ENCODE measurements around the gene KIRREL3.

The KIRREL3 gene

GRCh38 chr11:126660321-126660720 lies 340.2 kb downstream of the KIRREL3 start:
- Histone ChIP-seq H3K9me3 (ENCODE audit: control insufficient read depth in 2 of 2, low read length in 2 of 2) (no peaks in the 10 kb centered on the region), H3K9ac (ENCODE audit: low read depth in 1 of 2, low read length in 2 of 2) (no peak overlapping the region), H3K36me3 (ENCODE audit: control insufficient read depth in 2 of 2, insufficient read depth in 2 of 2, low read length in 2 of 2) (no peaks in the 10 kb centered on the region), H3K4me1 (ENCODE audit: control insufficient read depth in 2 of 2, insufficient read depth in 2 of 2, low read length in 2 of 2) (no peaks in the 10 kb centered on the region), H3K27ac (ENCODE audit: low read depth in 2 of 2, low read length in 2 of 2) (no peak overlapping the region), H3K4me3 (ENCODE audit: low read length in 2 of 2) (no peak overlapping the region), H3K27me3 (ENCODE audit: control insufficient read depth in 2 of 2, insufficient read depth in 2 of 2, low read length in 2 of 2) (no peaks in the 10 kb centered on the region)

GRCh38 chr11:126658306-126659056 lies 342.1 kb downstream of the KIRREL3 start:
- H3K9me3 ChIP-seq (ENCODE audit: control insufficient read depth in 2 of 2, low read length in 2 of 2): no peaks in the 10 kb centered on the region
- no peak overlapping the region for H3K27ac ChIP-seq (ENCODE audit: low read depth in 2 of 2, low read length in 2 of 2)
- no peak overlapping the region for H3K4me3 ChIP-seq (ENCODE audit: low read length in 2 of 2)
- H3K27me3 ChIP-seq (ENCODE audit: control insufficient read depth in 2 of 2, insufficient read depth in 2 of 2, low read length in 2 of 2): no peaks in the 10 kb centered on the region
- H3K36me3 ChIP-seq (ENCODE audit: control insufficient read depth in 2 of 2, insufficient read depth in 2 of 2, low read length in 2 of 2): no peaks in the 10 kb centered on the region
- H3K9ac ChIP-seq (ENCODE audit: low read depth in 1 of 2, low read length in 2 of 2): no peak overlapping the region
- H3K4me1 ChIP-seq (ENCODE audit: control insufficient read depth in 2 of 2, insufficient read depth in 2 of 2, low read length in 2 of 2): no peaks in the 10 kb centered on the region

- Histone ChIP-seq H3K36me3 (ENCODE audit: control insufficient read depth in 2 of 2, insufficient read depth in 2 of 2, low read length in 2 of 2) (no peaks in the 10 kb centered on the region), H3K9me3 (ENCODE audit: control insufficient read depth in 2 of 2, low read length in 2 of 2) (no peaks in the 10 kb centered on the region), H3K9ac (ENCODE audit: low read depth in 1 of 2, low read length in 2 of 2) (no peak overlapping the region), H3K4me3 (ENCODE audit: low read length in 2 of 2) (no peak overlapping the region), H3K27me3 (ENCODE audit: control insufficient read depth in 2 of 2, insufficient read depth in 2 of 2, low read length in 2 of 2) (no peaks in the 10 kb centered on the region), H3K27ac (ENCODE audit: low read depth in 2 of 2, low read length in 2 of 2) (no peak overlapping the region), H3K4me1 (ENCODE audit: control insufficient read depth in 2 of 2, insufficient read depth in 2 of 2, low read length in 2 of 2) (no peaks in the 10 kb centered on the region)
Observed at GRCh38 chr11:126655807-126656128, 344.8 kb downstream of the KIRREL3 start.

- no peaks in the 10 kb centered on the region for H3K4me1 ChIP-seq (ENCODE audit: control insufficient read depth in 2 of 2, insufficient read depth in 2 of 2, low read length in 2 of 2)
- no peak overlapping the region for H3K27ac ChIP-seq (ENCODE audit: low read depth in 2 of 2, low read length in 2 of 2)
- H3K9me3 ChIP-seq (ENCODE audit: control insufficient read depth in 2 of 2, low read length in 2 of 2): no peaks in the 10 kb centered on the region
- no peak overlapping the region for H3K9ac ChIP-seq (ENCODE audit: low read depth in 1 of 2, low read length in 2 of 2)
- H3K4me3 ChIP-seq (ENCODE audit: low read length in 2 of 2): no peak overlapping the region
- no peaks in the 10 kb centered on the region for H3K36me3 ChIP-seq (ENCODE audit: control insufficient read depth in 2 of 2, insufficient read depth in 2 of 2, low read length in 2 of 2)
- H3K27me3 ChIP-seq (ENCODE audit: control insufficient read depth in 2 of 2, insufficient read depth in 2 of 2, low read length in 2 of 2): no peaks in the 10 kb centered on the region
Observed at GRCh38 chr11:126654886-126655806, 345.4 kb downstream of the KIRREL3 start.

GRCh38 chr11:126653040-126653439 lies 347.5 kb downstream of the KIRREL3 start:
- no peak overlapping the region for H3K27ac ChIP-seq (ENCODE audit: low read depth in 2 of 2, low read length in 2 of 2)
- H3K27me3 ChIP-seq (ENCODE audit: control insufficient read depth in 2 of 2, insufficient read depth in 2 of 2, low read length in 2 of 2): no peaks in the 10 kb centered on the region
- no peaks in the 10 kb centered on the region for H3K9me3 ChIP-seq (ENCODE audit: control insufficient read depth in 2 of 2, low read length in 2 of 2)

GRCh38 chr11:126647735-126648134 lies 352.8 kb downstream of the KIRREL3 start:
- no peaks in the 10 kb centered on the region for H3K36me3 ChIP-seq (ENCODE audit: control insufficient read depth in 2 of 2, insufficient read depth in 2 of 2, low read length in 2 of 2)
- no peak overlapping the region for H3K9ac ChIP-seq (ENCODE audit: low read depth in 1 of 2, low read length in 2 of 2)
- H3K27ac ChIP-seq (ENCODE audit: low read depth in 2 of 2, low read length in 2 of 2): no peak overlapping the region
- no peaks in the 10 kb centered on the region for H3K4me1 ChIP-seq (ENCODE audit: control insufficient read depth in 2 of 2, insufficient read depth in 2 of 2, low read length in 2 of 2)
- H3K4me3 ChIP-seq (ENCODE audit: low read length in 2 of 2): no peak overlapping the region
- no peaks in the 10 kb centered on the region for H3K27me3 ChIP-seq (ENCODE audit: control insufficient read depth in 2 of 2, insufficient read depth in 2 of 2, low read length in 2 of 2)
- no peaks in the 10 kb centered on the region for H3K9me3 ChIP-seq (ENCODE audit: control insufficient read depth in 2 of 2, low read length in 2 of 2)

More at GRCh38 chr11:126653040-126653439, 347.5 kb downstream of the KIRREL3 start:
- no peak overlapping the region for H3K9ac ChIP-seq (ENCODE audit: low read depth in 1 of 2, low read length in 2 of 2)
- H3K4me1 ChIP-seq (ENCODE audit: control insufficient read depth in 2 of 2, insufficient read depth in 2 of 2, low read length in 2 of 2): no peaks in the 10 kb centered on the region
- H3K4me3 ChIP-seq (ENCODE audit: low read length in 2 of 2): no peak overlapping the region
- H3K36me3 ChIP-seq (ENCODE audit: control insufficient read depth in 2 of 2, insufficient read depth in 2 of 2, low read length in 2 of 2): no peaks in the 10 kb centered on the region

- Histone ChIP-seq H3K9ac (ENCODE audit: low read depth in 1 of 2, low read length in 2 of 2) (no peak overlapping the region), H3K27ac (ENCODE audit: low read depth in 2 of 2, low read length in 2 of 2) (no peak overlapping the region), H3K27me3 (ENCODE audit: control insufficient read depth in 2 of 2, insufficient read depth in 2 of 2, low read length in 2 of 2) (no peaks in the 10 kb centered on the region)
Observed at GRCh38 chr11:126646701-126647557, 353.6 kb downstream of the KIRREL3 start.

GRCh38 chr11:126645186-126645585 lies 355.4 kb downstream of the KIRREL3 start:
- Histone ChIP-seq H3K36me3 (ENCODE audit: control insufficient read depth in 2 of 2, insufficient read depth in 2 of 2, low read length in 2 of 2) (no peaks in the 10 kb centered on the region), H3K27me3 (ENCODE audit: control insufficient read depth in 2 of 2, insufficient read depth in 2 of 2, low read length in 2 of 2) (no peaks in the 10 kb centered on the region), H3K9me3 (ENCODE audit: control insufficient read depth in 2 of 2, low read length in 2 of 2) (no peaks in the 10 kb centered on the region), H3K27ac (ENCODE audit: low read depth in 2 of 2, low read length in 2 of 2) (no peak overlapping the region), H3K4me3 (ENCODE audit: low read length in 2 of 2) (no peak overlapping the region), H3K9ac (ENCODE audit: low read depth in 1 of 2, low read length in 2 of 2) (no peak overlapping the region), H3K4me1 (ENCODE audit: control insufficient read depth in 2 of 2, insufficient read depth in 2 of 2, low read length in 2 of 2) (no peaks in the 10 kb centered on the region)

More at GRCh38 chr11:126646701-126647557, 353.6 kb downstream of the KIRREL3 start:
- H3K4me1 ChIP-seq (ENCODE audit: control insufficient read depth in 2 of 2, insufficient read depth in 2 of 2, low read length in 2 of 2): no peaks in the 10 kb centered on the region
- H3K4me3 ChIP-seq (ENCODE audit: low read length in 2 of 2): no peak overlapping the region
- H3K36me3 ChIP-seq (ENCODE audit: control insufficient read depth in 2 of 2, insufficient read depth in 2 of 2, low read length in 2 of 2): no peaks in the 10 kb centered on the region
- no peaks in the 10 kb centered on the region for H3K9me3 ChIP-seq (ENCODE audit: control insufficient read depth in 2 of 2, low read length in 2 of 2)

GRCh38 chr11:126640186-126640585 lies 360.4 kb downstream of the KIRREL3 start:
- H3K27me3 ChIP-seq (ENCODE audit: control insufficient read depth in 2 of 2, insufficient read depth in 2 of 2, low read length in 2 of 2): peaks cover 0 to 3% of the 10 kb centered on the region in 2 donors
- H3K4me1 ChIP-seq (ENCODE audit: control insufficient read depth in 2 of 2, insufficient read depth in 2 of 2, low read length in 2 of 2): no peaks in the 10 kb centered on the region
- H3K27ac ChIP-seq (ENCODE audit: low read depth in 2 of 2, low read length in 2 of 2): no peak overlapping the region
- no peak overlapping the region for H3K4me3 ChIP-seq (ENCODE audit: low read length in 2 of 2)
- no peaks in the 10 kb centered on the region for H3K9me3 ChIP-seq (ENCODE audit: control insufficient read depth in 2 of 2, low read length in 2 of 2)
- no peaks in the 10 kb centered on the region for H3K36me3 ChIP-seq (ENCODE audit: control insufficient read depth in 2 of 2, insufficient read depth in 2 of 2, low read length in 2 of 2)
- no peak overlapping the region for H3K9ac ChIP-seq (ENCODE audit: low read depth in 1 of 2, low read length in 2 of 2)
